Thyroid gland (tissue), 4 donors: ENCODE results near the gene ZNF682. TPM values are rescaled to one million over a fixed set of nuclear protein-coding genes. Genes with fewer than 3 reads are reported as not detected.
"Not testable (repeated sequence)": the region's sequence is repeated elsewhere in the genome, so short reads cannot be mapped to it uniquely, and the experiment has no call there.

ENCODE experiments used
- DNase-seq, 2 donors: peaks; one replicate each; pipeline ENCODE4 v3.0.0-alpha.2; 2019
- H3K27ac ChIP-seq, 3 donors: fragments of 200-600 bp; sonication (generic); 1 replicate in 2 of 3; 2 replicates in 1 of 3; pipeline ENCODE4 v1.5.1; 2016 to 2019; ENCODE audit warnings: mild to moderate bottlenecking in 1 of 3, moderate library complexity in 1 of 3
- H3K27me3 ChIP-seq: fragments of 200-600 bp; sonication (generic); one replicate; pipeline ENCODE4 v1.5.1; 2019
- H3K36me3 ChIP-seq, 2 donors: fragments of 200-600 bp; sonication (generic); one replicate each; pipeline ENCODE4 v1.5.1; 2016 to 2019
- H3K4me1 ChIP-seq, 2 donors: fragments of 200-600 bp; sonication (generic); one replicate each; pipeline ENCODE4 v1.5.1; 2017 to 2019
- H3K4me3 ChIP-seq, 3 donors: fragments of 200-600 bp; sonication (generic); replicated peaks in 1 of 3; 1 replicate in 2 of 3; 2 replicates in 1 of 3; pipeline ENCODE4 v1.5.1; 2016; ENCODE audit warnings: mild to moderate bottlenecking in 1 of 3
- H3K9me3 ChIP-seq: fragments of 200-600 bp; sonication (generic); one replicate; pipeline ENCODE4 v1.5.1; 2017
- POLR2A ChIP-seq, 2 donors: fragments of 450-650 bp; IDR thresholded peaks; one replicate each; pipeline ENCODE4 v1.6.1; 2017; ENCODE audit warnings: antibody characterized with exemption in 2 of 2, mild to moderate bottlenecking in 2 of 2, moderate library complexity in 1 of 2
- WGBS, 2 donors: methylation state at CpG; one replicate each; pipeline ENCODE4 v1.1.5; 2017; 5-methylcytosine and 5-hydroxymethylcytosine counted together
- intact Hi-C: fragments of 100-400 bp; cut with DNase I; formaldehyde crosslinking; loops from one replicate; pipeline ENCODE4 v1.15.1; 2023
- total RNA-seq, 4 donors: library from RNA; depleted of rRNA; stranded (reverse); fragments of >200 nt; gene quantifications; one replicate each; pipeline ENCODE4 v1.2.3, GENCODE V29; 2016
- TF ChIP-seq, protein P1 (sequence below), 6 experiments: fragments of 200-600 bp in 3 of 6; fragments of 450-650 bp in 3 of 6; sonication (generic) in 3 of 6; IDR thresholded peaks; one replicate each; pipeline ENCODE4 v1.5.1; 2016 to 2019; ENCODE audit warnings: antibody characterized with exemption in 6 of 6, mild to moderate bottlenecking in 2 of 6, inconsistent platforms in 1 of 6, moderate library complexity in 1 of 6

The ZNF682 gene
- total RNA-seq, 4 donors from 2014 or later: 11.4 to 20.4 (median 12.1) TPM

DNA sequence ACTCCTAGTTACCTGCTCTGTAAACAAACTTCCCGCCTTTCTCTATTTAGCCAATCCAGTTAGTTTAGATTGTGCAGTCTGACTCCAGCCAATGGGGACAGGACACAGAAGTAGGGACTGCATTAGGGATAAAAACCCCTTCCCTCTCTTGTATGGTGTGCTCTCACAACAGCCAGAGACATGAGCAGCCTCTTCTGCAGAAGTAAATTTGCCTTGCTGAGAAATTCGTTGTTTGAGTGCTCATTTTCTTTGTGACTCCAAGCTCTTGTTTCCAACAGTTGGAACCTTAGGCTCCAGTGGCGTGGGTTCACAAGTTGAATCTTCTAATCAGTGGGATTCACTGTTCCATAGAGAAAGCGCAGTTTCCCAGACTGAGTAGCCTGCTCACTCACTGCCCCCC lies 72.4 kb downstream of the ZNF682 start:
- WGBS, 2 donors: 94 to 99% methylated on average over 4 of the region's 4 CpGs
- no peak for TF ChIP-seq POLR2A (IDR thresholded peaks at IDR 0.05)
- TF ChIP-seq, protein P1, sequence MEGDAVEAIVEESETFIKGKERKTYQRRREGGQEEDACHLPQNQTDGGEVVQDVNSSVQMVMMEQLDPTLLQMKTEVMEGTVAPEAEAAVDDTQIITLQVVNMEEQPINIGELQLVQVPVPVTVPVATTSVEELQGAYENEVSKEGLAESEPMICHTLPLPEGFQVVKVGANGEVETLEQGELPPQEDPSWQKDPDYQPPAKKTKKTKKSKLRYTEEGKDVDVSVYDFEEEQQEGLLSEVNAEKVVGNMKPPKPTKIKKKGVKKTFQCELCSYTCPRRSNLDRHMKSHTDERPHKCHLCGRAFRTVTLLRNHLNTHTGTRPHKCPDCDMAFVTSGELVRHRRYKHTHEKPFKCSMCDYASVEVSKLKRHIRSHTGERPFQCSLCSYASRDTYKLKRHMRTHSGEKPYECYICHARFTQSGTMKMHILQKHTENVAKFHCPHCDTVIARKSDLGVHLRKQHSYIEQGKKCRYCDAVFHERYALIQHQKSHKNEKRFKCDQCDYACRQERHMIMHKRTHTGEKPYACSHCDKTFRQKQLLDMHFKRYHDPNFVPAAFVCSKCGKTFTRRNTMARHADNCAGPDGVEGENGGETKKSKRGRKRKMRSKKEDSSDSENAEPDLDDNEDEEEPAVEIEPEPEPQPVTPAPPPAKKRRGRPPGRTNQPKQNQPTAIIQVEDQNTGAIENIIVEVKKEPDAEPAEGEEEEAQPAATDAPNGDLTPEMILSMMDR (IDR thresholded peaks at IDR 0.05): no peak
- no peaks in the 10 kb centered on the region for H3K4me1 ChIP-seq
- intact Hi-C loops: no loop called here
- DNase-seq: no peak
- no peak overlapping the region for H3K27ac ChIP-seq
- H3K9me3 ChIP-seq: no peaks in the 10 kb centered on the region
- no peak overlapping the region for H3K4me3 ChIP-seq
- no peaks in the 10 kb centered on the region for H3K36me3 ChIP-seq
- no peaks in the 10 kb centered on the region for H3K27me3 ChIP-seq

DNA sequence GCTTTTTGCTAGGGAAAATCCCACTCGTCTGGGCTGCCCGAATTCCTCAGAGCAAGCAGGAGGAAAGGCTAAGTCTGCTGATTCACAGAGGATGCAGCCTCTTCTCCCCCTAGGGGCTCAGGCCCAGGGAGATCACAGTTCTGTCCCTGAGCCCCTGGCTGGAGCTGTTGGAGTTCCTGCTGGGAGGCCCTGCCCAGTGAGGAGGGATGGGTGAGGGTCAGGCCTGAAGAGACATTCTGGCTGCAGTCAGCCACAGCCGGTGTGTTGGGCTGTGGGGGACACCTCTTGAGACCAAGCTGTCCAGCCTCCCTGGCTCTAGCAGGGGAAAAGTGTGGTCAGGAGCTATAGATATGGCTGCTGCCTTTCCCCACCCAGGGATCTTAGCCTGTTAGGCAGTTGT lies 73.2 kb downstream of the ZNF682 start:
- DNase-seq, H3K9me3 ChIP-seq, intact Hi-C loops, H3K27me3 ChIP-seq, H3K4me3 ChIP-seq, H3K36me3 ChIP-seq, H3K27ac ChIP-seq, H3K4me1 ChIP-seq: not testable (repeated sequence)
- WGBS, 2 donors: 80 to 94% methylated on average over 1 to 2 of the region's 3 CpGs

DNA sequence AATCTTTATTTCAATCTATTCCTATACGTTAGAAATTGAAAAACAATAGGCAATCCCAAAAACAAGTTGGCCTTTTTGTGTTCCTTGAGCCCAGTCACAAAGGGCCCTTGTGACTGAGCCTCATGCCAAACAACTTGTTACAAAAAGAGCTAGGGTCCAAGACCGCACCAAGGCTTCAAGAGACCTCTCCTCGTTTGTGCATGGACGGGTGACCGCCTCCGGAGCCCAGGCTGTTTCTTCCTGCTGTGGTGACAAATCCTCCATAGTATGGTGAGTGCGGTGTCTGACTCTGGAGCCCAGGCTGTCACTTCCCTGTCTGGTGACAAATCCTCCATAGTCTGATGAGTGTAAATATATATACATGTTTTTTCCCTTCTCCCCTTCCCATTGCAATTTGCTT lies 74.9 kb downstream of the ZNF682 start:
- no peaks in the 10 kb centered on the region for H3K4me1 ChIP-seq
- H3K27me3 ChIP-seq: no peaks in the 10 kb centered on the region
- no peaks in the 10 kb centered on the region for H3K36me3 ChIP-seq
- no peak overlapping the region for H3K27ac ChIP-seq
- no peaks in the 10 kb centered on the region for H3K9me3 ChIP-seq
- WGBS, 2 donors: 47 to 66% methylated on average over 7 of the region's 7 CpGs
- intact Hi-C loops: no loop called here
- DNase-seq: no peak
- TF ChIP-seq, protein P1 (IDR thresholded peaks at IDR 0.05): no peak
- TF ChIP-seq POLR2A (IDR thresholded peaks at IDR 0.05): no peak
- no peak overlapping the region for H3K4me3 ChIP-seq

DNA sequence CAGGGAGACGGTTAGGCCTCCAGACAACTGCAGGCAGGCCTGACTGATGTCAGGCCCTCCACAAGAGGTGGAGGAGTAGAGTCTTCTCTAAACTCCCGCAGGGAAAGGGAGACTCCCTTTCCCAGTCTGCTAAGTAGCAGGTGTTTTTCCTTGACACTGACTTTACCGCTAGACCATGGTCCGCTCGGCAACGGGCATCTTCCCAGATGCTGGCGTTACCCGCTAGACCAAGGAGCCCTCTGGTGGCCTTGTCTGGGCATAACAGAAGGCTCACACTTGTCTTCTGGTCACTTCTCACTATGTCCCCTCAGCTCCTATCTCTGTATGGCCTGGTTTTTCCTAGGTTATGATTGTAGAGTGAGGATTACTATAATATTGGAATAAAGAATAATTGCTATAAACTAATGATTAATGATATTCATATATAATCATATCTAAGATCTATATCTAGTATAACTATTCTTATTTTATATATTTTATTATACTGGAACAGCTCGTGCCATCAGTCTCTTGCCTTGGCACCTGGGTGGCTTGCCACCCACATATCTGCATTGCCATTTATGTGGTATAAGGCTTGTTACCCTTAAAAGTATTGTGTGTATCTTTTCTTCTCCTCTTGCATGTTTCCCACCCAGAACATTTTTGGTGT lies 80.0 kb downstream of the ZNF682 start:
- intact Hi-C loops, H3K27me3 ChIP-seq, H3K9me3 ChIP-seq, H3K4me3 ChIP-seq, H3K36me3 ChIP-seq, H3K27ac ChIP-seq: not testable (repeated sequence)
- peak; percentile 89 to 90 for DNase-seq
- WGBS, 2 donors: 12 to 18% methylated on average over 9 of the region's 9 CpGs
- peaks cover 15 to 28% of the 10 kb centered on the region in 2 donors for H3K4me1 ChIP-seq
- TF ChIP-seq, protein P1 (IDR thresholded peaks at IDR 0.05): peak; percentile 37 to 85 (median 77)

DNA sequence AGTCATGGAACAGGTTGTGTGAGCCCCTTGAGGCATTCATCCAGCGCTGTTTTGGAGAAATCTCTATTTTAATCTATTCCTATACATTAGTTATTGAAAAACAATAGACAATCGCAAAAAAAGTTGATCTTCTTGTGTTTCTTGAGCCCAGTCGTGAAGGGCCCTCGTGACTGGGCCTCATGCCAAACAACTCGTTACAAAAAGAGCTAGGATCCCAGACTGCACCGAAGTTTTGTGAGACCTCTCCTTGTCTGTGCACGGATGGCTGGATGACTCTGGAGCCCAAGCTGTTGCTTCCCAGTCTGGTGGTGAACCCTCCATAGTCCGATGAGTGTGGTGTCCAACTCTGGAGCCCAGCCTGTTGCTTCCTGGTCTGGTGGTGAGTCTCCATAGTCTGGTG lies 81.5 kb downstream of the ZNF682 start:
- peak overlapping the region; percentile 29 to 66 (median 46) for H3K27ac ChIP-seq
- DNase-seq: peak; percentile 84 to 87
- H3K9me3 ChIP-seq, H3K36me3 ChIP-seq, H3K4me3 ChIP-seq, H3K27me3 ChIP-seq, intact Hi-C loops: not testable (repeated sequence)
- WGBS, 2 donors: 40 to 41% methylated on average over 8 of the region's 8 CpGs
- TF ChIP-seq POLR2A (IDR thresholded peaks at IDR 0.05): peak in 1 of 2 donors; percentile 39
- H3K4me1 ChIP-seq: peaks cover 15 to 28% of the 10 kb centered on the region in 2 donors

DNA sequence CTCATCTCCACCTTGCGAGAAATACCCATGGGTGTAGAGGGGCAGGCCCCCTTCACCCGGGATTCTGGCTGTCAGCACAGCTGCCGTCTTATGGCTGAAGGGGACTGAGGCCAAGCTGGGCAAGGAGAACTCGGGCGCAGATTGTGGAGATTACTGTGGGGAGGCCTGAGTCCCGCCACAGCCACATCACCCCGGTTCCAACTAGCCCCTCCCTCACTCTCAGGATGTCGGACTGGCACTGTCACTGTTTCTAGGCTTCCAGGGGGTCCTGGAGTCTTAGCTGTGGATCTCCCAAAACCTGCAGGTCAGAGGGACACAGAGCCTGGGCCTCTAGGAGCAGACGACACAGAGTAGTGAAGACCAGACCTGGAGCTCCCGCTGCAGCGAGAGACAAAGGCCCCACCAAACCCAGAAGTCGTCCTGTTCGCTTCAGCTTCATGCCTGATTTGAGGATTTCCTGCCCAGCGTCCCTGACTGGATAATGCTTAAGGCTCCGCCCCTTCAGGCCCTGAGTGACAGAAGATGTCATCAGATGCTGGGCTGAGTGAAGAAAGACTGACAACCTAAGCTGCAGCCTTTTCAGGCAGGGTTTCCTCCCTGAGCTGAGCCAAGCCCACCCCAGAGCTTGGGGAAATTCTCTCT lies 82.8 kb downstream of the ZNF682 start:
- intact Hi-C loops: no loop called here
- Histone ChIP-seq H3K9me3 (no peaks in the 10 kb centered on the region), H3K27ac (peak overlapping the region in 1 of 3 donors; percentile 28), H3K27me3 (no peaks in the 10 kb centered on the region), H3K36me3 (no peaks in the 10 kb centered on the region), H3K4me1 (peaks cover 15 to 28% of the 10 kb centered on the region in 2 donors), H3K4me3 (no peak overlapping the region)
- TF ChIP-seq POLR2A (IDR thresholded peaks at IDR 0.05): no peak
- TF ChIP-seq, protein P1 (IDR thresholded peaks at IDR 0.05): no peak
- no peak for DNase-seq
- 71 to 78% methylated on average over 15 of the region's 15 CpGs for WGBS, 2 donors
